Right hindlimb (tissue), 1 donor: ENCODE results near the gene KHDC3L.
"Not testable (repeated sequence)": the region's sequence is repeated elsewhere in the genome, so short reads cannot be mapped to it uniquely, and the experiment has no call there.

Source experiments
- DNase-seq: peaks from one replicate; pipeline ENCODE4 v3.0.0-alpha.2; 2018

KHDC3L gene

GRCh38 chr6:73371984-73372383, 9.5 kb downstream of the KHDC3L start:
- DNase-seq, result no peak

- no peak for DNase-seq
These were observed 10.1 kb downstream of the KHDC3L start for GRCh38 chr6:73372516-73372915.

GRCh38 chr6:73375216-73375615, 12.8 kb downstream of the KHDC3L start:
- DNase-seq, result no peak

GRCh38 chr6:73377225-73377624, 14.8 kb downstream of the KHDC3L start:
- no peak for DNase-seq

GRCh38 chr6:73381531-73381930, 19.1 kb downstream of the KHDC3L start:
- not testable (repeated sequence) for DNase-seq

GRCh38 chr6:73382462-73383113, 20.1 kb downstream of the KHDC3L start:
- no peak for DNase-seq

GRCh38 chr6:73388433-73388799, 26.0 kb downstream of the KHDC3L start:
- no peak for DNase-seq

GRCh38 chr6:73388800-73389512, 26.5 kb downstream of the KHDC3L start:
- DNase-seq, result peak; percentile 61

GRCh38 chr6:73389854-73390253, 27.4 kb downstream of the KHDC3L start:
- DNase-seq, result no peak

- no peak for DNase-seq
These were observed 29.2 kb downstream of the KHDC3L start for GRCh38 chr6:73391675-73392074.

- DNase-seq, result not testable (repeated sequence)
These were observed 29.7 kb downstream of the KHDC3L start for GRCh38 chr6:73392188-73392587.

GRCh38 chr6:73393278-73393677, 30.8 kb downstream of the KHDC3L start:
- no peak for DNase-seq

GRCh38 chr6:73394577-73395354, 32.3 kb downstream of the KHDC3L start, which contains the start of gene DDX43:
DDX43 (plus strand) TSS chr6:73394828; CDS start chr6:73394906, 78 bp downstream.
- peak; percentile 48 for DNase-seq

GRCh38 chr6:73395875-73396274, 33.4 kb downstream of the KHDC3L start:
- no peak for DNase-seq

GRCh38 chr6:73400656-73401055, 38.2 kb downstream of the KHDC3L start:
- DNase-seq, result no peak

GRCh38 chr6:73409395-73409794, 46.9 kb downstream of the KHDC3L start:
- DNase-seq, result no peak

GRCh38 chr6:73413102-73413501, 50.6 kb downstream of the KHDC3L start:
- no peak for DNase-seq
